HL-60 (cell line): Measurements from ENCODE around the gene SYTL2.

Experiments
- DNase-seq, 2 experiments: peaks; one replicate each; pipeline ENCODE4 v3.0.0-alpha.2; 2010 to 2020; ENCODE audit warnings: low read depth in 1 of 2, low spot score in 1 of 2
- H3K27ac ChIP-seq: fragments of 250-450 bp; sonication (Bioruptor Pico); replicated peaks from 2 replicates; pipeline ENCODE4 v1.5.1; 2020; ENCODE audit warnings: mild to moderate bottlenecking, moderate library complexity
- H3K27me3 ChIP-seq: fragments of 250-450 bp; sonication (Bioruptor Pico); 2 replicates; pipeline ENCODE4 v1.5.1; 2021; ENCODE audit warnings: mild to moderate bottlenecking, moderate library complexity; ENCODE audit not compliant: insufficient read depth, poor library complexity, severe bottlenecking
- H3K4me3 ChIP-seq: replicated peaks from 2 replicates; pipeline ENCODE4 v1.5.1; 2011; ENCODE audit warnings: mild to moderate bottlenecking, control low read depth, low read length; ENCODE audit not compliant: insufficient read depth
- CTCF ChIP-seq: IDR thresholded peaks from one replicate; pipeline ENCODE4 v1.5.1; 2011; ENCODE audit warnings: low read length, control low read depth, inconsistent platforms; ENCODE audit not compliant: insufficient read depth
- GABPA ChIP-seq: IDR thresholded peaks from 2 replicates; pipeline ENCODE4 v1.6.1; 2012; ENCODE audit warnings: low read depth
- POLR2AphosphoS5 ChIP-seq: IDR thresholded peaks from 2 replicates; pipeline ENCODE4 v1.6.1; 2012; ENCODE audit warnings: low read depth
- REST ChIP-seq: IDR thresholded peaks from 2 replicates; pipeline ENCODE4 v1.6.1; 2012; ENCODE audit warnings: low read depth; ENCODE audit not compliant: insufficient replicate concordance
- SPI1 ChIP-seq: IDR thresholded peaks from 2 replicates; pipeline ENCODE4 v1.6.1; 2012; ENCODE audit warnings: low read depth, mild to moderate bottlenecking, borderline replicate concordance

SYTL2 gene

GRCh38 chr11:85848006-85848405 is 37.1 kb upstream of the SYTL2 start:
- DNase-seq: no peak

GRCh38 chr11:85847436-85847835 is 36.5 kb upstream of the SYTL2 start:
- DNase-seq: no peak
- Histone ChIP-seq H3K27ac (no peak overlapping the region), H3K4me3 (no peak overlapping the region), H3K27me3 (no peaks in the 10 kb centered on the region)
- no peak for TF ChIP-seq GABPA
- no peak for TF ChIP-seq REST
- no peak for TF ChIP-seq CTCF
- no peak for TF ChIP-seq SPI1
- TF ChIP-seq POLR2AphosphoS5: no peak

More at GRCh38 chr11:85848006-85848405, 37.1 kb upstream of the SYTL2 start:
- no peak overlapping the region for H3K4me3 ChIP-seq
- no peak overlapping the region for H3K27ac ChIP-seq
- no peak for TF ChIP-seq POLR2AphosphoS5
- TF ChIP-seq GABPA: no peak
- TF ChIP-seq REST: no peak
- TF ChIP-seq CTCF: no peak
- no peak for TF ChIP-seq SPI1
- H3K27me3 ChIP-seq: no peaks in the 10 kb centered on the region

GRCh38 chr11:85845124-85845631 is 34.2 kb upstream of the SYTL2 start:
- no peaks in the 10 kb centered on the region for H3K27me3 ChIP-seq
- no peak overlapping the region for H3K27ac ChIP-seq
- DNase-seq: no peak
- no peak overlapping the region for H3K4me3 ChIP-seq
- TF ChIP-seq POLR2AphosphoS5 (no peak), GABPA (no peak), SPI1 (peak; percentile 39; the same call in 1 of the 2 replicates), REST (no peak), CTCF (no peak)
